SK-N-SH (cell line): Measurements from ENCODE around the gene GABRB1.

Source experiments
- CTCF ChIP-seq: fragments of 200-600 bp; sonication (generic); IDR thresholded peaks from 2 replicates; pipeline ENCODE4 v1.6.1; 2017; ENCODE audit warnings: antibody characterized with exemption, mild to moderate bottlenecking, moderate library complexity
- EP300 ChIP-seq, 2 experiments: IDR thresholded peaks; 2 replicates each; pipeline versions ENCODE4 v1.4.0 to v1.6.1; 2012; ENCODE audit warnings: borderline replicate concordance in 1 of 2, low read depth in 1 of 2, low read length in 1 of 2
- MAX ChIP-seq: IDR thresholded peaks from 2 replicates; pipeline ENCODE4 v1.4.0; 2012; ENCODE audit warnings: low read depth
- YY1 ChIP-seq: IDR thresholded peaks from 2 replicates; pipeline ENCODE4 v1.4.0; 2012; ENCODE audit warnings: low read depth, mild to moderate bottlenecking

GRCh38 chr4:47315346-47315745 is 284.0 kb downstream of the GABRB1 start:
- no peak for TF ChIP-seq CTCF
- TF ChIP-seq YY1 = no peak
- no peak for TF ChIP-seq MAX
- TF ChIP-seq EP300 (IDR thresholded peaks at IDR 0.05; ENCODE audit: borderline replicate concordance in 1 of 2, low read depth in 1 of 2, low read length in 1 of 2) = no peak
